Stimulated activated CD4-positive, alpha-beta T cell treated with anti-CD3 and anti-CD28 coated beads, Interleukin-12 subunit alpha, Interleukin-12 subunit beta, amount 100 ng/mL, for 48 hours (primary cell): ENCODE results near the gene LRPAP1.
"Not testable (repeated sequence)": the region's sequence is repeated elsewhere in the genome, so short reads cannot be mapped to it uniquely, and the experiment has no call there.

Source experiments
- DNase-seq, 3 donors: peaks; one replicate each; pipeline ENCODE4 v3.0.0-alpha.2; 2020; ENCODE audit warnings: low read depth in 2 of 3, low spot score in 1 of 3

The LRPAP1 gene

GRCh38 chr4:3519468-3520264 is 12.6 kb downstream of the LRPAP1 start:
- DNase-seq = no peak

- DNase-seq = no peak
Observed at GRCh38 chr4:3518941-3519340, 13.3 kb downstream of the LRPAP1 start.

- no peak for DNase-seq
Observed at GRCh38 chr4:3518511-3518880, 13.7 kb downstream of the LRPAP1 start.

GRCh38 chr4:3517731-3518510 is 14.3 kb downstream of the LRPAP1 start:
- DNase-seq = no peak

- DNase-seq = no peak
Observed at GRCh38 chr4:3516836-3517730, 15.1 kb downstream of the LRPAP1 start.

- DNase-seq = no peak
Observed at GRCh38 chr4:3516061-3516835, 16.0 kb downstream of the LRPAP1 start.

GRCh38 chr4:3515646-3516045 is 16.6 kb downstream of the LRPAP1 start:
- DNase-seq = no peak

- DNase-seq = no peak
Observed at GRCh38 chr4:3514806-3515501, 17.3 kb downstream of the LRPAP1 start.

GRCh38 chr4:3514221-3514780 is 17.9 kb downstream of the LRPAP1 start:
- no peak for DNase-seq

- no peak for DNase-seq
Observed at GRCh38 chr4:3513807-3514206, 18.4 kb downstream of the LRPAP1 start.

- DNase-seq = no peak
Observed at GRCh38 chr4:3512719-3513118, 19.5 kb downstream of the LRPAP1 start.

- DNase-seq = no peak
Observed at GRCh38 chr4:3512279-3512678, 19.9 kb downstream of the LRPAP1 start.

- DNase-seq = not testable (repeated sequence)
Observed at GRCh38 chr4:3511601-3512000, 20.6 kb downstream of the LRPAP1 start.

GRCh38 chr4:3511187-3511586 is 21.0 kb downstream of the LRPAP1 start:
- no peak for DNase-seq

- no peak for DNase-seq
Observed at GRCh38 chr4:3510481-3510880, 21.7 kb downstream of the LRPAP1 start.

GRCh38 chr4:3508542-3508941 is 23.7 kb downstream of the LRPAP1 start:
- DNase-seq = no peak

GRCh38 chr4:3505231-3505630 is 27.0 kb downstream of the LRPAP1 start:
- DNase-seq = no peak

GRCh38 chr4:3502941-3503936 is 29.0 kb downstream of the LRPAP1 start:
- no peak for DNase-seq
